ENCODE data around the gene ARGFX.

- TF ChIP-seq CTCF (IDR thresholded peaks at IDR 0.05; ENCODE audit: control extremely low read depth in 1 of 3, insufficient read depth in 1 of 3, low read depth in 1 of 3, low read length in 3 of 3) (no peak), JUN (IDR thresholded peaks at IDR 0.05; ENCODE audit: low read depth, low read length) (no peak), TCF12 (IDR thresholded peaks at IDR 0.05; ENCODE audit: low read depth, low read length) (no peak), RAD21 (IDR thresholded peaks at IDR 0.05 in 1 of 2, conservative IDR thresholded peaks at IDR 0.05 in 1 of 2; ENCODE audit: low read depth in 2 of 2, low read length in 2 of 2) (no peak), CREB1 (IDR thresholded peaks at IDR 0.05) (no peak), EP300 (IDR thresholded peaks at IDR 0.05; ENCODE audit: borderline replicate concordance in 1 of 2, low read depth in 2 of 2, low read length in 2 of 2) (no peak)
Measured at GRCh38 chr3:121598564-121598963, 30.8 kb downstream of the ARGFX start.

All from H1 (cell line).